ENCODE data around the gene TOMT. TPM values are rescaled to one million over a fixed set of nuclear protein-coding genes. Genes with fewer than 3 reads are reported as not detected.

The TOMT gene
- total RNA-seq, 1 experiment from 2014 or later, result not detected

GRCh38 chr11:72136684-72137262 is 31.0 kb downstream of the TOMT start:
- TF ChIP-seq EZH2 (IDR thresholded peaks at IDR 0.05; ENCODE audit: low read length, unreplicated experiment) (no peak), CTCF (conservative IDR thresholded peaks at IDR 0.05; ENCODE audit: low read depth, low read length) (no peak), EZH2phosphoT487 (IDR thresholded peaks at IDR 0.05; ENCODE audit: borderline replicate concordance, low read length) (no peak)
- H3K9ac ChIP-seq (ENCODE audit: low read length), result no peak overlapping the region
- H3K4me1 ChIP-seq (ENCODE audit: insufficient read depth, low read length), result peaks cover 8% of the 10 kb centered on the region; the same call in 1 of the 2 replicates
- no TSS peak for BruUV-seq (replicated peaks)
- H3K9me2 ChIP-seq (replicated peaks; ENCODE audit: low read length), result no peaks in the 10 kb centered on the region
- H2AFZ ChIP-seq (ENCODE audit: low read length), result no peak overlapping the region
- H3K27me3 ChIP-seq (ENCODE audit: low read length), result no peaks in the 10 kb centered on the region
- intact Hi-C loops (cut with micrococcal nuclease), result no loop called here
- no peaks in the 10 kb centered on the region for H3F3A ChIP-seq (ENCODE audit: low read length, unreplicated experiment)
- no peaks in the 10 kb centered on the region for H3K79me2 ChIP-seq (ENCODE audit: low read length)
- ChIA-PET CTCF (no interaction called here), POLR2A (ENCODE audit: unreplicated experiment) (no interaction called here)
- no peaks in the 10 kb centered on the region for H3K9me3 ChIP-seq (ENCODE audit: low read length)
- ATAC-seq (no peak), DNase-seq (no peak)
- H3K27ac ChIP-seq (ENCODE audit: low read length), result no peak overlapping the region
- H4K20me1 ChIP-seq (ENCODE audit: low read length), result no peaks in the 10 kb centered on the region
- H3K4me2 ChIP-seq (ENCODE audit: low read length), result no peak overlapping the region
- no peaks in the 10 kb centered on the region for H3K36me3 ChIP-seq (ENCODE audit: low read depth, low read length)
- H3K4me3 ChIP-seq (ENCODE audit: low read length), result no peak overlapping the region

- H3K36me3 ChIP-seq (ENCODE audit: low read depth, low read length), result no peaks in the 10 kb centered on the region
- no peak for DNase-seq
- intact Hi-C loops (cut with micrococcal nuclease), result no loop called here
- ChIA-PET POLR2A (ENCODE audit: unreplicated experiment) (no interaction called here), CTCF (no interaction called here)
- H2AFZ ChIP-seq (ENCODE audit: low read length), result no peak overlapping the region
- ATAC-seq, result no peak
- peaks cover 8% of the 10 kb centered on the region; the same call in 1 of the 2 replicates for H3K4me1 ChIP-seq (ENCODE audit: insufficient read depth, low read length)
- H3K9ac ChIP-seq (ENCODE audit: low read length), result no peak overlapping the region
- no peaks in the 10 kb centered on the region for H4K20me1 ChIP-seq (ENCODE audit: low read length)
- no peaks in the 10 kb centered on the region for H3K9me2 ChIP-seq (replicated peaks; ENCODE audit: low read length)
- no peaks in the 10 kb centered on the region for H3K9me3 ChIP-seq (ENCODE audit: low read length)
- BruUV-seq (replicated peaks), result no TSS peak
- H3K4me2 ChIP-seq (ENCODE audit: low read length), result no peak overlapping the region
- no peaks in the 10 kb centered on the region for H3F3A ChIP-seq (ENCODE audit: low read length, unreplicated experiment)
- TF ChIP-seq EZH2phosphoT487 (IDR thresholded peaks at IDR 0.05; ENCODE audit: borderline replicate concordance, low read length), result no peak
- no peak for TF ChIP-seq EZH2 (IDR thresholded peaks at IDR 0.05; ENCODE audit: low read length, unreplicated experiment)
- no peak overlapping the region for H3K4me3 ChIP-seq (ENCODE audit: low read length)
- H3K27me3 ChIP-seq (ENCODE audit: low read length), result no peaks in the 10 kb centered on the region
- no peak overlapping the region for H3K27ac ChIP-seq (ENCODE audit: low read length)
- no peaks in the 10 kb centered on the region for H3K79me2 ChIP-seq (ENCODE audit: low read length)
These were observed 33.2 kb downstream of the TOMT start for GRCh38 chr11:72138821-72139390.

DNA sequence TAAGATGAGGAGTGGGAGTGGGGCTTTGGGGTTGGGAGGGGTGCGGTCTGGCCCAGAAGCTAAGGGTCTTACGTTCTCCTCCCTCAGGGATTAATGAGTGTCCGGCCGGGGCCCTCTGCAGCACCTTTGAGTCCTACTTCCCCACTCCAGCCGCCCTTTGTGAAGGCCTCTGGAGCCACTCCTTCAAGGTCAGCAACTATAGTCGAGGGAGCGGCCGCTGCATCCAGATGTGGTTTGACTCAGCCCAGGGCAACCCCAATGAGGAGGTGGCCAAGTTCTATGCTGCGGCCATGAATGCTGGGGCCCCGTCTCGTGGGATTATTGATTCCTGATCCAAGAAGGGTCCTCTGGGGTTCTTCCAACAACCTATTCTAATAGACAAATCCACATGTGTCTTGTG is 33.8 kb downstream of the TOMT start:
- Histone ChIP-seq H2AFZ (ENCODE audit: low read length) (no peak overlapping the region), H3K27me3 (ENCODE audit: low read length) (no peaks in the 10 kb centered on the region), H3K4me1 (ENCODE audit: insufficient read depth, low read length) (peaks cover 8% of the 10 kb centered on the region; the same call in 1 of the 2 replicates), H3K4me2 (ENCODE audit: low read length) (no peak overlapping the region), H3K36me3 (ENCODE audit: low read depth, low read length) (no peaks in the 10 kb centered on the region), H3F3A (ENCODE audit: low read length, unreplicated experiment) (no peaks in the 10 kb centered on the region), H3K27ac (ENCODE audit: low read length) (no peak overlapping the region), H4K20me1 (ENCODE audit: low read length) (no peaks in the 10 kb centered on the region), H3K9ac (ENCODE audit: low read length) (no peak overlapping the region), H3K4me3 (ENCODE audit: low read length) (no peak overlapping the region), H3K79me2 (ENCODE audit: low read length) (no peaks in the 10 kb centered on the region), H3K9me3 (ENCODE audit: low read length) (no peaks in the 10 kb centered on the region), H3K9me2 (replicated peaks; ENCODE audit: low read length) (no peaks in the 10 kb centered on the region)
- intact Hi-C loops (cut with micrococcal nuclease), result no loop called here
- TF ChIP-seq EZH2 (IDR thresholded peaks at IDR 0.05; ENCODE audit: low read length, unreplicated experiment) (no peak), CTCF (conservative IDR thresholded peaks at IDR 0.05; ENCODE audit: low read depth, low read length) (no peak)
- POLR2A ChIA-PET (ENCODE audit: unreplicated experiment), result interaction anchor here (0.5 to 0.6 kb wide), 2 partner anchors 96 to 1393 kb away, joined by 4 to 7 read pairs; no protein-coding TSS in a partner anchor
- ATAC-seq, result no peak
- BruUV-seq (replicated peaks), result no TSS peak
- DNase-seq, result no peak
- CTCF ChIA-PET, result no interaction called here
